ENCODE measurements around the gene C1QTNF9.

DNA sequence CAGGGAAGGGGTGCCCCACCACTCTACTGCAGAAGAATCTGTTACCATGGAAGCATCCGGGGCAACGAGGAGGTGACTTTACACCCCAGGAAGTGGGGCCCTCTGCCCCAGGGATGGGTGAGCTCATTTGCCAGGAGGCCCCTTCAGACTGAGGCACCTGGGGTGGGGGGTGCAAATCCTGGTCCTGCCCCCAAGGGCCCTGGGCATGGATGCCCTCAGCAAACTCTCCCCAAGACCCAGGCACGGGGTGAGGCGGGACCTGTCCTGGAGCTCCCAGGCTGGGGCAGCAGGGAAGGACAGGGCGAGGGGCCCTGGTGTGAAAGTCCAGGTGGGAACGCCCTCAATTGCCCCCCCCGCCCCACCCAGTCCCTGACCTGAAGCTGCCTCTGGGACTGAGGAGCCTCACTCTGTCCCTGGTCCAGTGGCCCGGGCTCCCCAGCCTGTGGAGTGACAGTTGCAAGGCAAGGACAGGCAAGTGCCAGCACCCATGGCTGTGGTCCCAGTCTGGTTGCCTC lies 52.5 kb downstream of the C1QTNF9 start:
- TF ChIP-seq POLR2A (IDR thresholded peaks at IDR 0.05; ENCODE audit: low read length) (no peak), GATA1 (IDR thresholded peaks at IDR 0.05; ENCODE audit: low read depth, low read length) (no peak)
